SH-SY5Y (cell line): ENCODE data around the gene ATP5F1B.

Experiments
- GATA2 ChIP-seq: IDR thresholded peaks from 2 replicates; pipeline ENCODE4 v1.6.1; 2011; ENCODE audit warnings: mild to moderate bottlenecking, low read depth, low read length
- GATA3 ChIP-seq: IDR thresholded peaks from 2 replicates; pipeline ENCODE4 v1.6.1; 2011; ENCODE audit warnings: low read depth, mild to moderate bottlenecking, low read length, moderate library complexity

- TF ChIP-seq GATA2 (no peak), GATA3 (no peak)
These were observed 9.7 kb downstream of the ATP5F1B start for GRCh38 chr12:56635806-56636674.
